HepG2 (cell line): ENCODE data around the gene TRUB1.

Source experiments
- RAD21 ChIP-seq: fragments of 450-650 bp; formaldehyde crosslinking; IDR thresholded peaks from 2 replicates; pipeline ENCODE4 v1.5.0; 2020; ENCODE audit warnings: mild to moderate bottlenecking
- TCF7 ChIP-seq: sonication (generic); IDR thresholded peaks from 2 replicates; pipeline ENCODE4 v1.6.1; 2016; ENCODE audit warnings: antibody characterized with exemption, low read depth
- ZNF3 ChIP-seq: IDR thresholded peaks from 2 replicates; pipeline ENCODE4 v1.7.0; 2017; ENCODE audit warnings: inconsistent platforms

- no peak for TF ChIP-seq ZNF3 (CRISPR knock-in tag)
- no peak for TF ChIP-seq RAD21 (CRISPR knock-in tag)
- TF ChIP-seq TCF7 = no peak
Measured at GRCh38 chr10:115001506-115002381, 63.7 kb downstream of the TRUB1 start.
